ENCODE measurements around the gene ICAM3. TPM values are rescaled to one million over a fixed set of nuclear protein-coding genes. Genes with fewer than 3 reads are reported as not detected.

The ICAM3 gene
- total RNA-seq, 1 experiment from 2014 or later: 28.3 TPM

- Histone ChIP-seq H3K9me3 (ENCODE audit: control insufficient read depth, low read depth, low read length) (no peaks in the 10 kb centered on the region), H3K4me2 (ENCODE audit: insufficient read depth, insufficient read length, low read length) (no peak overlapping the region), H3K23ac (ENCODE audit: insufficient read length, low read depth, low read length) (no peak overlapping the region), H3K27me3 (ENCODE audit: insufficient read depth, low read length) (peaks cover 10% of the 10 kb centered on the region; the same call in 1 of the 2 replicates), H4K5ac (ENCODE audit: insufficient read length, low read depth, low read length) (no peak overlapping the region), H3K23me2 (ENCODE audit: insufficient read length, low read depth, low read length, poor library complexity, severe bottlenecking) (peaks cover 14% of the 10 kb centered on the region), H2BK20ac (ENCODE audit: low read depth, low read length, poor library complexity, severe bottlenecking) (no peak overlapping the region), H2BK120ac (ENCODE audit: low read depth, low read length, poor library complexity, severe bottlenecking) (no peak overlapping the region), H2AK5ac (ENCODE audit: insufficient read length, low read length) (no peak overlapping the region), H2BK12ac (ENCODE audit: insufficient read length, low read depth, low read length) (no peak overlapping the region), H3K14ac (ENCODE audit: insufficient read depth, low read length) (no peak overlapping the region), H2BK15ac (ENCODE audit: low read depth, low read length) (no peak overlapping the region), H3K18ac (ENCODE audit: insufficient read length, low read depth, low read length) (no peak overlapping the region), H4K20me1 (ENCODE audit: control insufficient read depth, insufficient read depth, insufficient read length) (no peaks in the 10 kb centered on the region), H3K4ac (ENCODE audit: low read depth, low read length) (no peak overlapping the region), H3K79me1 (ENCODE audit: insufficient read depth, low read depth, low read length, poor library complexity, severe bottlenecking) (no peaks in the 10 kb centered on the region), H2BK5ac (ENCODE audit: insufficient read length, low read length) (no peak overlapping the region), H3K27ac (ENCODE audit: insufficient read length, low read depth, low read length) (no peak overlapping the region), H3K56ac (ENCODE audit: insufficient read length, low read depth, low read length) (no peak overlapping the region), H3K79me2 (ENCODE audit: insufficient read depth, low read length) (no peaks in the 10 kb centered on the region), H3T11ph (ENCODE audit: low read length) (no peak overlapping the region), H4K8ac (replicated peaks; ENCODE audit: insufficient read length, low read depth, low read length) (no peak overlapping the region), H3K9ac (ENCODE audit: extremely low read depth, insufficient read length, low read length) (no peak overlapping the region), H4K91ac (ENCODE audit: insufficient read length, low read depth, low read length) (no peak overlapping the region), H3K4me1 (ENCODE audit: insufficient read depth, low read length) (no peaks in the 10 kb centered on the region), H2AFZ (ENCODE audit: low read length) (no peak overlapping the region)
- Mint-ChIP-seq H3K27ac (peak overlapping the region in 1 of 3 experiments; percentile 94; a peak in 1 of 7 replicates), H3K36me3 (ENCODE audit: insufficient read depth in 1 of 3, low read depth in 3 of 3) (peaks cover 0 to 7% (median 0%) of the 10 kb centered on the region in 3 experiments; a peak in 3 of 7 replicates), H3K9me3 (peaks cover 0 to 3% of the 10 kb centered on the region in 2 experiments; a peak in 2 of 5 replicates), H3K27me3 (ENCODE audit: low read depth) (peaks cover 43% of the 10 kb centered on the region), H3K4me3 (no peak overlapping the region), H3K4me1 (peaks cover 5 to 27% of the 10 kb centered on the region in 2 experiments; a peak in 3 of 4 replicates)
- TF ChIP-seq CTCF (conservative IDR thresholded peaks at IDR 0.05): no peak
- WGBS (ENCODE audit: extremely low coverage, insufficient read length, low lambda C conversion rate): no CpG with 5 or more reads among the region's 34 CpGs
- DNase-seq: no peak
Measured at GRCh38 chr19:10284065-10284959, 55.1 kb downstream of the ICAM3 start.

Other genes with a start within 250 kb of the ICAM3 start
- gene ANGPTL6, start 236.9 kb downstream of the ICAM3 start, total RNA-seq (2021): 0.18 and 0.26 TPM in 2 replicates
- gene PPAN, start 233.3 kb downstream of the ICAM3 start, total RNA-seq (2021): 150 and 157 TPM in 2 replicates
- gene P2RY11, start 227.9 kb downstream of the ICAM3 start, total RNA-seq (2021): 60.6 and 63.7 TPM in 2 replicates
- gene EIF3G, start 219.7 kb downstream of the ICAM3 start, total RNA-seq (2021): 290 and 296 TPM in 2 replicates
- 206 and 227 TPM in 2 replicates for gene DNMT1, start 144.7 kb downstream of the ICAM3 start, total RNA-seq (2021)
- 11.5 and 12.8 TPM in 2 replicates for gene S1PR2, start 108.3 kb downstream of the ICAM3 start, total RNA-seq (2021)
- gene MRPL4, start 87.4 kb downstream of the ICAM3 start, total RNA-seq (2021): 96.7 and 99.3 TPM in 2 replicates
- gene ICAM1, start 68.5 kb downstream of the ICAM3 start, total RNA-seq (2021): 2.1 and 2.3 TPM in 2 replicates
- gene ICAM4, start 52.7 kb downstream of the ICAM3 start, total RNA-seq (2021): 1.1 TPM in 2 replicates
- gene ICAM5, start 49.7 kb downstream of the ICAM3 start, total RNA-seq (2021): 1.4 and 1.6 TPM in 2 replicates
- 6.9 and 7.0 TPM in 2 replicates for gene ZGLP1, start 29.8 kb downstream of the ICAM3 start, total RNA-seq (2021)
- 26.8 and 27.7 TPM in 2 replicates for gene FDX2, start 23.6 kb downstream of the ICAM3 start, total RNA-seq (2021)
- 74.7 and 75.2 TPM in 2 replicates for gene RAVER1, start 6.1 kb downstream of the ICAM3 start, total RNA-seq (2021)
- gene TYK2, start 40.9 kb upstream of the ICAM3 start, total RNA-seq (2021): 50.1 and 61.4 TPM in 2 replicates
- 155 and 164 TPM in 2 replicates for gene CDC37, start 63.9 kb upstream of the ICAM3 start, total RNA-seq (2021)
- gene PDE4A, start 80.9 kb upstream of the ICAM3 start, total RNA-seq (2021): 8.5 and 8.9 TPM in 2 replicates
- gene KEAP1, start 163.7 kb upstream of the ICAM3 start, total RNA-seq (2021): 88.7 and 101 TPM in 2 replicates
- gene S1PR5, start 177.8 kb upstream of the ICAM3 start, total RNA-seq (2021): 7.1 and 8.1 TPM in 2 replicates
- gene ATG4D, start 204.3 kb upstream of the ICAM3 start, total RNA-seq (2021): 55.2 and 55.8 TPM in 2 replicates
- 57.4 and 63.8 TPM in 2 replicates for gene KRI1, start 226.4 kb upstream of the ICAM3 start, total RNA-seq (2021)
- gene CDKN2D, start 229.4 kb upstream of the ICAM3 start, total RNA-seq (2021): 2.8 and 3.7 TPM in 2 replicates
- gene AP1M2, start 247.7 kb upstream of the ICAM3 start, total RNA-seq (2021): 146 and 150 TPM in 2 replicates

Measured in H9 (cell line).